Activated naive CD8-positive, alpha-beta T cell treated with anti-CD3 and anti-CD28 coated beads, Interleukin-2, amount 50 U/mL, for 24 hours (primary cell): ENCODE measurements around the gene EIF5.
A peak's percentile ranks its signal among the peaks of the same experiment; 100 is the strongest.

Experiments
- ATAC-seq: fragments of 150-1000 bp; cut with Tn5 transposase; one replicate; pipeline ENCODE4 v1.10.0; 2021
- DNase-seq: peaks from one replicate; pipeline ENCODE4 v3.0.0; 2021
- H3K27ac Mint-ChIP-seq: one replicate; pipeline ENCODE4 v1.8.0; 2021; ENCODE audit warnings: mild to moderate bottlenecking, mixed read lengths
- H3K27me3 Mint-ChIP-seq: one replicate; pipeline ENCODE4 v1.8.0; 2021; ENCODE audit warnings: mixed read lengths
- H3K36me3 Mint-ChIP-seq: one replicate; pipeline ENCODE4 v1.8.0; 2021; ENCODE audit warnings: low read depth, mixed read lengths
- H3K4me1 Mint-ChIP-seq: one replicate; pipeline ENCODE4 v1.8.0; 2021; ENCODE audit warnings: mixed read lengths
- H3K4me3 Mint-ChIP-seq: one replicate; pipeline ENCODE4 v1.8.0; 2021; ENCODE audit warnings: mild to moderate bottlenecking, moderate library complexity, mixed read lengths
- H3K9me3 Mint-ChIP-seq: one replicate; pipeline ENCODE4 v1.8.0; 2021; ENCODE audit warnings: mixed read lengths

The EIF5 gene

DNA sequence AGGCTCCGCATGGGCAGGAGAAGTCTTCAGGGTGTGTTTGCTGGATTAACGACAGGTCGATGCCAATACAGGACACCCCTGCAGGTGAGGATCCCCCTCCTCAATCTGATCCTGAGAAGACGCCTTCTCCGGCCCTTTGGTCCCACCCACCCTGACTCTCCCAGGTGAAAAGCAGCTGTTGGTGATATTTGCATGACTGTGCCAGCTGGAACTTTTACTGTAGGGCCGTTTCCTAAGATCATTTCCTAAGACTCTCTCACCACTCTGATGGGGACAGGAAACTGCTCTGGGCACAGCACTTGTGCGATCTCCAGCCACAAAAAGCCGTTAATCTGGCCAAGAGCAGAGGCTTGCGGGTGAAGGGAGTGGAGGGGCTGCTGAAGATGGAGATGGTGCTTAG is 16.8 kb upstream of the EIF5 start:
- H3K27me3 Mint-ChIP-seq = peaks cover 13% of the 10 kb centered on the region
- no peak overlapping the region for H3K27ac Mint-ChIP-seq
- H3K4me3 Mint-ChIP-seq = no peak overlapping the region
- H3K9me3 Mint-ChIP-seq = no peaks in the 10 kb centered on the region
- no peaks in the 10 kb centered on the region for H3K4me1 Mint-ChIP-seq
- ATAC-seq (no peak), DNase-seq (no peak)
- H3K36me3 Mint-ChIP-seq = no peaks in the 10 kb centered on the region

DNA sequence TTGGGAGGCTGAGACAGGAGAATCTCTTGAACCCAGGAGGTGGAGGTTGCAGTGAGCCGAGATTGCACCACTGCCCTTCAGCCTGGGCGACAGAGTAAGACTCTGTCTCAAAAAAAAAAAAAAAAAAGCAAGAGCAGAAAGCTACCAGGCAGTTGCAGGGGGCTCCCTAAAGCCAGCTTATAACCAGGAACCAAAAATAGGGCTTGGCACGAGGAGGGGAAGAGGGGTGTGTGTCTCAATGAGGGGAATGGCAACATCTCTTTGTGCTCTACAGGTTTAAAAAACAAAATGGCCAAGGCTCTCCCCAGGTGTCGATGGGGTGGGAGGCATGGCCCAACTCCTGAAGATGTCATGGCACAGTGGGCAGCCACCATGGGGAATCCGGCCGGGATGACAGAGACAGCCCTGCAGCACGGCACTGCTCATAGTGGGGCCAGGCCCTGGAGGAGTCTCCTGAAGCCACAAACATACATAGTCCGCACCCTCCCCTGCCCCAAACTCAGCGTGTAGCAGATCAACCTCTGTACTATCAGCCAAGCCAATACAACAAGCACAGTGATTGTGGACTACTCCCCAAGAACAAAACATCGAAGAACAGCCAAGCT is 16.0 kb upstream of the EIF5 start:
- Mint-ChIP-seq H3K27ac (no peak overlapping the region), H3K4me1 (no peaks in the 10 kb centered on the region), H3K36me3 (no peaks in the 10 kb centered on the region), H3K4me3 (no peak overlapping the region), H3K9me3 (no peaks in the 10 kb centered on the region), H3K27me3 (peaks cover 13% of the 10 kb centered on the region)
- ATAC-seq = no peak
- no peak for DNase-seq

DNA sequence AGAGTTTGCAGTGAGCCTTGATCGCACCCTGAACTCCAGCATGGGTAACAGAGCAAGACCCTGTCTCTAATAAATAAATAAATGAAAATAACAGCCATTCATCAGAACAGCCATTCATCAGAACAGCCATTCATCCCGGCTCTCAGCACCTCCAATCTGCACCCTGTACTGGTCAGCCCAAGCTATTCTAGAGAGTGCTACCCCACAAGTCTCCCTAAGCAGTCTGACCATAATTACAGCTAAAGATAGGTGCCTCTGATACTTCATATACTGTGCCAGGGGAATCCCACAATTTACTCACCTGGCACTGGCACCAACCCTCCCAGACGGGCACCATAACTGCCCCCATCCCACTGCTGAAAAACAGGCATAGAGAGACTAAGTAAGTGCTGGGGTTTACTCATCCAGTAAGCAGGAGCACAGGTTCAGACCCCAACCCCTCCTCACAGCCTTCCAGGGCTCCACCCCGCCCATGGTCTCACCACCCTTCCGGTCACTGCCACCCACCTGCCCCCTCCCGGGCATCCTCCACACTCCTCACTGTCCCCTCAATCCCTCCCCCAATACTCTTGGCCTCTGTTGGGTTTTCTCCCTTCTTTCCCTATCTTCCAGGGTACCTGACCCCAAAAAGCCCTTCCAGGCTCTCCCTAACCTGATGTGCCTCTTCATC is 15.2 kb upstream of the EIF5 start:
- Mint-ChIP-seq H3K27ac (no peak overlapping the region), H3K27me3 (peaks cover 13% of the 10 kb centered on the region), H3K36me3 (no peaks in the 10 kb centered on the region), H3K4me3 (no peak overlapping the region), H3K4me1 (no peaks in the 10 kb centered on the region), H3K9me3 (no peaks in the 10 kb centered on the region)
- ATAC-seq = no peak
- DNase-seq = no peak

DNA sequence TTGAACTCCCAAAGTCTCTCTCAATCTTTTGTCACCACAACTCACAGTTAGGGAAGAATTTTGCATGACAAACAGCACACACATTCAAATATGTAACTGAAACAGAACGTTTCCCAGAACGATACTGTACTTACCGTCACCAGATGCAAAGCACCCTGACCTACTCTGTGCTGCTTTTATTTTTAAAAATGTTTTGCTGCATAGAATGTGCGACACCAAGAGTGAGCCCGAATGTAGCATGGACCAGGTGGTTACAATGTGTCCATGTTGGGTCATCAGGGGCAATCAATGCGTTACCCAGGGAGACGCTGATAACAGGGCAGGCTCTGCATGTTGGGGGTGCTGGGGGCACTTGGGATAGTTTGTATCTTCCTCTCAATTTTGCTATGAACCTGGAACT is 14.6 kb upstream of the EIF5 start:
- H3K9me3 Mint-ChIP-seq = no peaks in the 10 kb centered on the region

DNA sequence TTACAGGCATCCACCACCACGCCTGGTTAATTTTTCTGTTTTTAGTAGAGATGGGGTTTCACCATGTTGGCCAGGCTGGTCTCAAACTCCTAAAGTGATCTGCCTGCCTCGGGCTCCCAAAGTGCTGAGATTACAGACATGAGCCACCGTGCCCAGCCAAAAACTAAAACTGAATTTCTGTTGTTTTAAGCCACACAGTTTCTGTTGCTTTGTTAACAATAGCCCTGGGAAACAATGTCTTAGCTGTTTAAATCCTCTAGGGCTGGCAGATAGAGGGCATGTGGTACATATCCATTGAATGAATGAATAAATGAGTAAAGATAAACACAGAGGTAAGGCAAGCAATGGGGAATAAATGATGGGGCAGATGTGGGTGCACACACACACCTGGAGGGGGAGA is 8.0 kb upstream of the EIF5 start:
- H3K4me1 Mint-ChIP-seq = peaks cover 1% of the 10 kb centered on the region
- DNase-seq = no peak
- H3K27ac Mint-ChIP-seq = no peak overlapping the region
- H3K9me3 Mint-ChIP-seq = no peaks in the 10 kb centered on the region
- H3K36me3 Mint-ChIP-seq = no peaks in the 10 kb centered on the region
- no peak overlapping the region for H3K4me3 Mint-ChIP-seq
- H3K27me3 Mint-ChIP-seq = no peaks in the 10 kb centered on the region
- ATAC-seq = no peak

More for the DNA sequence above, 14.6 kb upstream of the EIF5 start:
- no peak overlapping the region for H3K4me3 Mint-ChIP-seq
- no peak for ATAC-seq
- DNase-seq = no peak
- peaks cover 13% of the 10 kb centered on the region for H3K27me3 Mint-ChIP-seq
- no peaks in the 10 kb centered on the region for H3K4me1 Mint-ChIP-seq
- H3K27ac Mint-ChIP-seq = no peak overlapping the region
- no peaks in the 10 kb centered on the region for H3K36me3 Mint-ChIP-seq

DNA sequence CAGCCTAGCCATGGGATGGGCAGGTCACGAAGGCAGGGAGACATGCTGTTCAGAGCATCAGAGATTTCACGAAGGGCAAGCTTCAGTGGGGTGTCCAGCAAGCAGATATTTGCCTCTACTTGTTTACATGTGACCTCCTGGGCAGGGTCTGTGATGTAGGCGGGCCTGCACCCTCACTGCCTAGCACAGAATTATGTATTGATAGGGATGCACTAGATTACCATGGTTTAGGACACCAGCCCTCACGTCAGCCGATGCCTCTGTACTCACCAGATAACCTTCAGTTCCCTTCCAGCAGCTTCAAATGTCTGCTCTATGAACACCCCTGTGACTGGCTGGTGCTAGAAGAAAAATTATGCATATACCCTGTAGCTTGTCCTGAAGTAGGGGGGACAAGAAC is 5.1 kb upstream of the EIF5 start:
- ATAC-seq (no peak), DNase-seq (no peak)
- H3K4me1 Mint-ChIP-seq = peaks cover 18% of the 10 kb centered on the region
- no peak overlapping the region for H3K4me3 Mint-ChIP-seq
- H3K9me3 Mint-ChIP-seq = no peaks in the 10 kb centered on the region
- no peaks in the 10 kb centered on the region for H3K27me3 Mint-ChIP-seq
- H3K36me3 Mint-ChIP-seq = peaks cover under 1% of the 10 kb centered on the region
- H3K27ac Mint-ChIP-seq = no peak overlapping the region

DNA sequence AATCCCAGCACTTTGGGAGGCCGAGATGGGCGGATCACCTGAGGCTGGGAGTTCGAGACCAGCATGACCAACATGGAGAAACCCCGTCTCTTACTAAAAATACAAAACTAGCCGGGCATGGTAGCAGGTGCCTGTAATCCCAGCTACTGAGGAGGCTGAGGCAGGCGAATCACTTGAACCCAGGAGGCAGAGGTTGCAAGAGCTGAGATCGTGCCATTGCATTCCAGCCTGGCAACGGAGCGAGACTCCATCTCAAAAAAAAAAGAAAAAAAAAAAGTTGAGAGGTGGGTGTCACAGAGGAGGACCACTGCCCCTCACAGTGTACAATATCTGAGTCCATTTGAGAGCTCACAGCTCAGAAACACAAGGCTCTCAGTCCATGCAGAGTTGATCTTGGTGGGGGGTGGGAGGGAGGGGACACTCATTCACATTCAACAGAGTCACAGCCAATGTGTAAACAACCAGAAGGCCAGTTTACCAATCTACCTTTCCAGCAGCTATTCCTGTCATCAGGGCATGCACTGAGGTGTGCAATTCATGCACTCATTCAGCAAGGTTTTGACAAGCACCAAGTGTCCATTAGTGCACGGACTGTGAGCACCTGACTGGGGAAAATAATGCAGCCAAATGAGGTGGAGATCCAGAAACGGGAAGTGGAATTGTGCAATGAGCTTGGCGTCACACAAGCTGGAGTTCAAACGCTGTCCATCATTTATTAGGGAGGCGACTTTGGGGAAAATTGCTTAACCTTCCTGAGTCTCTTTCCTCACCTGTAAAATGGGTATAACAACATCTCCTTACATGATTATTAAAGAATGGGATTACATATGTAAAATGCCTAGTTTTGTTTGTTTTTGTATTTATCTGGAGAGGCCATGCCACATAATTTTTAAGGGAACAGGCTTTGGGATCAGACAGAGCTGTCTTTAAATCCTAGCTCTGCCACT is 4.4 kb upstream of the EIF5 start:
- no peak overlapping the region for H3K4me3 Mint-ChIP-seq
- no peaks in the 10 kb centered on the region for H3K9me3 Mint-ChIP-seq
- ATAC-seq (no peak), DNase-seq (no peak)
- no peak overlapping the region for H3K27ac Mint-ChIP-seq
- peaks cover 19% of the 10 kb centered on the region for H3K4me1 Mint-ChIP-seq
- H3K27me3 Mint-ChIP-seq = no peaks in the 10 kb centered on the region
- H3K36me3 Mint-ChIP-seq = peaks cover 2% of the 10 kb centered on the region

DNA sequence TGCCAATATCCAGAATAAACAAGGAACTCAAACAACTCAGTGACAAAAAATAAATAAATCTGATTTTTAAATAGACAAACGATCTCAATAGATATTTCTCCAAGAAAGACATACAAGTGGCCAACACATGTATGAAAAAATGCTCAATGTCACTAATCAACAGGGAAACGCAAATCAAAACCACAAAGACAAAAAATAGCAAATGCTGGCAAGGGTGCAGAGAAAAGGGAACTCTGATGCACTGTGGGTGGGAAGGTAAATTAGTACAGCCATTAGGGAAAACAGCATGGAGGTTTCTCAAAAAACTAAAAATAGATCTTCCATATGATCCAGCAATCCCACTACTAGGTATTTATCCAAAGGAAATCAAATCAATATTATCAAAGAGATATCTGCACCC is 3.5 kb upstream of the EIF5 start:
- H3K4me3 Mint-ChIP-seq = no peak overlapping the region

DNA sequence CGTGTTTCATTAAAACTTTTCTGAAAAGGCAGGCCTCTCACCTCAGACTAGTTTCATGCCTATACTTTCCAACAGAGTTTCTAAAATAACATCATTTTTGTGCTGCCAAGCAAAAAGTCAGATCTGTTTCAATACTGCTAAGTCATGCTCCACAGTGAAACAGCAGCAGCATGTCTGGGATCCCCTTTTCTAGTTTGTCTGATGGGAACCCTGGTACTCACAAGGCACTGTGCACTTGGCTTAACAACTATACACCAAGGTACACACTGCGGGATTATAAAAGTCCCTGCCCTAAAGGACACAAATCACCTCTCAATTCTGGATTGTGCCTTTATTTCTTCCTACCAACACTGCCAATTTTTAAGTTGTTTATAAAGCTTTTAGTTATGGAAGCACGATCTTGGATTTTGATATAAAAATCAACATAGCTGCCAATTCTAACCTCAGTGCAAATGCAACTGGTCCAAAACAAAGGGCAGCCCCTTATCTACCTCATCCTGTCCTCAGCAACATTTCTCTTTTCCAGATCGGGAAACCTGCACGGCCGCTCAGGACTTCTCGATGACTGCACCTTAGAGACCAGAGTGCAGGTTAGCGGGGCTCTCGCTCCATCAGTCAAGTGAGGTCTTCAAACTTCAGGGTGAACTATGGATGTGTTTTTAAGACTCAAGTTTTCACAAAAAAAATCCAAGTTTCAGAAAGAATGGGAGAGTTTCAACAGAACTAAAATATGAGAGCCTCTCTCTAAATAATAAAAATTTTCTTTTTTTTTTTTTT is 1.7 kb upstream of the EIF5 start:
- H3K27ac Mint-ChIP-seq = peak overlapping the region; percentile 86
- peaks cover 41% of the 10 kb centered on the region for H3K4me1 Mint-ChIP-seq
- peak overlapping the region; percentile 86 for H3K4me3 Mint-ChIP-seq
- DNase-seq = no peak
- H3K36me3 Mint-ChIP-seq = peaks cover 26% of the 10 kb centered on the region
- ATAC-seq = no peak
- H3K27me3 Mint-ChIP-seq = no peaks in the 10 kb centered on the region
- H3K9me3 Mint-ChIP-seq = no peaks in the 10 kb centered on the region

More for the DNA sequence above, 3.5 kb upstream of the EIF5 start:
- ATAC-seq (no peak), DNase-seq (no peak)
- Mint-ChIP-seq H3K36me3 (peaks cover 8% of the 10 kb centered on the region), H3K27ac (no peak overlapping the region), H3K4me1 (peaks cover 23% of the 10 kb centered on the region), H3K9me3 (no peaks in the 10 kb centered on the region), H3K27me3 (no peaks in the 10 kb centered on the region)

DNA sequence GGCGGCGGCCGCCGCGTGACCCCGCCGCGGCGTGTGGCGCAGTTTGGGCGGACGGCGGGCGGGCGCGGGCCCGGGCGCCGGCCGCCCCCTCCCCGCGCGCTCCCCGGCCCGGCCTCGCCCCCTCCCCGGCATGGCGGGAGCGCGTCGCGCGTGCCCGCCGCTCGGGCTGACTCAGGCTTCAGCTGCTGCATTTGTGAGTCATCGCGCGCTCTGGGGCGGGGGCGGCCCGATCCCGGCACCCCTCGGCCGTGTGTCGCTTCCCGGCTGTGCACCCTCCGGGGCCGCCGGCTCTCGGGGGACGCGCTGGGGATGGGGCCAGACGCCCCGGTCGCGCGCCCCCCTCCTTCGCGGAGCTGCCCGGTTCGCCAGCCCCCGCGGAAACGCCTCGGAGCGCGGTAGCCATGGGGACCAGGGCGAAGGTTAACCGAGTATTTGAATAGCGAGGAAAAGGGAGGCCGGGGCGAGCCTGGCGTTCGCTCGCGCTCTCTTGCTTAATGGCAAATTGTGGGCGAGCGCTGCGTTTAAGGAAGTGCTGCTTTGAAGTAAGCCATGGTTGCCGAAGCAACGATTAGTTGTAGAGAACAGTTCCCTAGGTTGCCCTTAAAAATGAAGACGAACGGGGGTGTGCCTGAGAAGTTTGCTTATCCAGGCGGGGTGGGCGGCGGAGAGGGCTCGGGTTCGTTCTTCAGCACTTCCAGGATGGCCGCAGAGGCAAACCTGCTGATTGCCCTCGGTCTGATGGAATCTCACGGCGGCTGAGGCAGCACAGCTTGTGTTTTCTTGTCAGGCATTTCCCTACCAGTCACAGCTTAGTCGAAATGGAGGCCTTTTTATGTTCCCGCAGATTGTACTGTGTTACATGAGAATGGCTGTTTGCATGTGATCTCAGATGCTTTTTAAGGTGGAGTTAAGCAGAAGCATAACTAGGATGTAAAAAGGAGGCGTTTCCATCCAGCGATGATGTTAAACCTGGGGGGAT is 896 bp downstream of the EIF5 start:
- DNase-seq = peak; percentile 85
- H3K4me1 Mint-ChIP-seq = peaks cover 64% of the 10 kb centered on the region
- H3K27ac Mint-ChIP-seq = peak overlapping the region; percentile 96
- no peaks in the 10 kb centered on the region for H3K27me3 Mint-ChIP-seq
- peak; percentile 47 for ATAC-seq
- no peaks in the 10 kb centered on the region for H3K9me3 Mint-ChIP-seq
- H3K4me3 Mint-ChIP-seq = peak overlapping the region; percentile 86
- peaks cover 52% of the 10 kb centered on the region for H3K36me3 Mint-ChIP-seq

DNA sequence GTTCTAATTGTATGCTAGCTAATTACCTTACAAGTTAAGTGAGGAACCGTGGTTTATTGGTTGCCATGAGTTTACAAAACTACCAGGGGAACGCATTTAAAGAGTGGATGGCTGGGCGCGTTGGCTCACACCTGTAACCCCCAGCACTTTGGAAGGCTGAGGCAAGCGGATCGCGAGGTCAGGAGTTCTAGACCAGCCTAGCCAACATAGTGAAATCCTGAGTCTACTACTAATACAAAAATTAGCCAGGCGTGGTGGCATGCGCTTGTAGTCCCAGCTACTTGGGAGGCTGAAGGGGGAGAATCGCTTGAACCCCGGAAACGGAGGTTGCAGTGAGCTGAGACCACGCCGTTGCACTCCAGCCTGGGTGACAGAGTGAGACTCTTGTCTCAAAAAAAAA is 2.2 kb downstream of the EIF5 start:
- peaks cover 71% of the 10 kb centered on the region for H3K4me1 Mint-ChIP-seq
- H3K27me3 Mint-ChIP-seq = no peaks in the 10 kb centered on the region
- DNase-seq = no peak
- ATAC-seq = no peak
- peaks cover 64% of the 10 kb centered on the region for H3K36me3 Mint-ChIP-seq
- peak overlapping the region; percentile 87 for H3K27ac Mint-ChIP-seq
- H3K9me3 Mint-ChIP-seq = no peaks in the 10 kb centered on the region
- peak overlapping the region; percentile 86 for H3K4me3 Mint-ChIP-seq

DNA sequence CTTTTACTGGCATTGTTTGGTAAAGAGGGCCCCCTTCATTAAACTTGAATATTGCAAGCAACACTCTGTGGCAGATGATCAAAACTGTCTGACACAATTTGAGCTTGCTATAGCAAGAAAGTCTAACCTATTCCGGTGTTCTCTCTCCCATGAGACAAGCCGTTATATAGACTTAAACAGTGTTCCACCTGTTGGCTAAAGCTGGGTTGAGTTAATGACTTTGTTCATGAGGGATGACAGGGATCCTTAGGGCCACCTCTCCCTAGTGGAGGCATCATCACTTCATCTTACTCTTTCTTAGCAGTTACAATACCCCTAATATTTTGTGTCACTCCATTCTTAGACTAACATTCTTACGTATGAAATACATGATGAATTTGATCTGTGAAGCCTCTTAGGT is 3.8 kb downstream of the EIF5 start:
- DNase-seq (no peak), ATAC-seq (no peak)
- peak overlapping the region; percentile 86 for H3K4me3 Mint-ChIP-seq
- H3K27ac Mint-ChIP-seq = peak overlapping the region; percentile 75
- peaks cover 80% of the 10 kb centered on the region for H3K36me3 Mint-ChIP-seq
- H3K9me3 Mint-ChIP-seq = no peaks in the 10 kb centered on the region
- no peaks in the 10 kb centered on the region for H3K27me3 Mint-ChIP-seq
- peaks cover 60% of the 10 kb centered on the region for H3K4me1 Mint-ChIP-seq

DNA sequence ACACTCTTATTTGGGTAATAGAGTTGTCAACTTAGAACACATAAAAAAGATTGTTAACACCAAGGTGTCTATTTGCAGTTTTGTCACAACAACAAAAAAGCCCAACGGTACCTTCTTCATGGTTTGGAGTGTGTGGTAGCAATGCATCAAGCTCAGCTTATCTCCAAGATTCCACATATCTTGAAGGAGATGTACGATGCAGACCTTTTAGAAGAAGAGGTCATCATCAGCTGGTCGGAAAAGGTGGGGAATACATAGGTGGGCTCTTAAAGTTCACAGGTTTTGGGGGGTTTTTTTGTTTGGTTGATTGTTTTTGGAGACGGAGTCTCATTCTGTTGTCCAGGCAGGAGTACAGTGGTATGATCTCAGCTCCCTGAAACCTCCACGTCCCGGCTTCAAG is 5.5 kb downstream of the EIF5 start:
- ATAC-seq (no peak), DNase-seq (no peak)
- Mint-ChIP-seq H3K27me3 (no peaks in the 10 kb centered on the region), H3K4me3 (no peak overlapping the region), H3K36me3 (peaks cover 93% of the 10 kb centered on the region), H3K9me3 (no peaks in the 10 kb centered on the region), H3K4me1 (peaks cover 56% of the 10 kb centered on the region), H3K27ac (peak overlapping the region; percentile 37)
